GM21529 (cell line): Measurements from ENCODE around the gene HDAC4.

Experiments used
- ATAC-seq: cut with Tn5 transposase; IDR thresholded peaks from one replicate; pipeline ENCODE4 v1.9.1; 2021; ENCODE audit not compliant: unreplicated experiment

Gene HDAC4

GRCh38 chr2:239008677-239009588 is 391.9 kb downstream of the HDAC4 start:
- ATAC-seq: no peak

- ATAC-seq: no peak
Measured at GRCh38 chr2:239008004-239008403, 392.8 kb downstream of the HDAC4 start.

GRCh38 chr2:239006622-239007285 is 394.1 kb downstream of the HDAC4 start:
- ATAC-seq: no peak

GRCh38 chr2:239005586-239005985 is 395.2 kb downstream of the HDAC4 start:
- ATAC-seq: no peak

- ATAC-seq: no peak
Measured at GRCh38 chr2:239004274-239005015, 396.4 kb downstream of the HDAC4 start.

GRCh38 chr2:239003624-239004273 is 397.1 kb downstream of the HDAC4 start:
- ATAC-seq: no peak

GRCh38 chr2:239002954-239003623 is 397.7 kb downstream of the HDAC4 start:
- no peak for ATAC-seq

GRCh38 chr2:239002591-239002953 is 398.2 kb downstream of the HDAC4 start:
- no peak for ATAC-seq

GRCh38 chr2:239001794-239002193 is 399.0 kb downstream of the HDAC4 start:
- ATAC-seq: no peak

GRCh38 chr2:239000500-239001073 is 400.2 kb downstream of the HDAC4 start:
- no peak for ATAC-seq

- no peak for ATAC-seq
Measured at GRCh38 chr2:239000089-239000488, 400.7 kb downstream of the HDAC4 start.

GRCh38 chr2:238999291-238999741 is 401.5 kb downstream of the HDAC4 start:
- no peak for ATAC-seq

GRCh38 chr2:238998801-238999200 is 402.0 kb downstream of the HDAC4 start:
- no peak for ATAC-seq
